Uterus (tissue), 4 donors: ENCODE measurements around the gene CYYR1. TPM values are rescaled to one million over a fixed set of nuclear protein-coding genes. Genes with fewer than 3 reads are reported as not detected.
"Not testable (repeated sequence)": the region's sequence is repeated elsewhere in the genome, so short reads cannot be mapped to it uniquely, and the experiment has no call there.

ENCODE experiments used
- DNase-seq, 2 donors: peaks; one replicate each; pipeline ENCODE4 v3.0.0-alpha.2; 2019 to 2020
- H3K27ac ChIP-seq, 2 donors: fragments of 200-600 bp; sonication (generic); 1 replicate in 1 of 2; 2 replicates in 1 of 2; pipeline ENCODE4 v1.5.1; 2016 to 2018
- H3K27me3 ChIP-seq, 2 donors: fragments of 200-600 bp; sonication (generic); one replicate each; pipeline ENCODE4 v1.5.1; 2018 to 2019; ENCODE audit warnings: control low read depth in 1 of 2
- H3K36me3 ChIP-seq, 2 donors: fragments of 200-600 bp; sonication (generic); one replicate each; pipeline ENCODE4 v1.5.1; 2019; ENCODE audit warnings: control low read depth in 1 of 2
- H3K4me1 ChIP-seq, 2 donors: fragments of 200-600 bp; sonication (generic); one replicate each; pipeline ENCODE4 v1.5.1; 2018 to 2019; ENCODE audit warnings: control low read depth in 1 of 2
- H3K4me3 ChIP-seq, 2 donors: fragments of 200-600 bp; sonication (generic); 1 replicate in 1 of 2; 2 replicates in 1 of 2; pipeline ENCODE4 v1.5.1; 2018 to 2019; ENCODE audit warnings: mild to moderate bottlenecking in 1 of 2
- H3K9me3 ChIP-seq, 2 donors: fragments of 200-600 bp; sonication (generic); one replicate each; pipeline ENCODE4 v1.5.1; 2019; ENCODE audit warnings: control low read depth in 1 of 2
- POLR2A ChIP-seq, 2 donors: fragments of 450-650 bp; IDR thresholded peaks; one replicate each; pipeline ENCODE4 v1.6.1; 2016; ENCODE audit warnings: antibody characterized with exemption in 2 of 2, mild to moderate bottlenecking in 1 of 2, moderate library complexity in 1 of 2
- intact Hi-C: fragments of 100-400 bp; cut with DNase I; formaldehyde crosslinking; loops from one replicate; pipeline ENCODE4 v1.15.1; 2023; ENCODE audit warnings: low total_unique reads
- total RNA-seq, 4 donors: library from RNA; depleted of rRNA in 3 of 4; stranded (reverse); fragments of >200 nt in 3 of 4; gene quantifications; one replicate each; pipeline versions ENCODE4 v1.1.0 to v1.2.4, GENCODE V29; 2014 to 2023
- TF ChIP-seq, protein P1 (sequence below), 4 experiments: fragments of 200-600 bp in 2 of 4; fragments of 450-650 bp in 2 of 4; sonication (generic) in 2 of 4; IDR thresholded peaks; one replicate each; pipeline ENCODE4 v1.5.1; 2016 to 2019; ENCODE audit warnings: antibody characterized with exemption in 4 of 4, mild to moderate bottlenecking in 2 of 4, moderate library complexity in 1 of 4
- donor health status: DM: yes; HTN: yes; CAD: no.

CYYR1 gene
- total RNA-seq, 4 donors from 2014 or later = 15.9 to 83.8 (median 23.7) TPM

DNA sequence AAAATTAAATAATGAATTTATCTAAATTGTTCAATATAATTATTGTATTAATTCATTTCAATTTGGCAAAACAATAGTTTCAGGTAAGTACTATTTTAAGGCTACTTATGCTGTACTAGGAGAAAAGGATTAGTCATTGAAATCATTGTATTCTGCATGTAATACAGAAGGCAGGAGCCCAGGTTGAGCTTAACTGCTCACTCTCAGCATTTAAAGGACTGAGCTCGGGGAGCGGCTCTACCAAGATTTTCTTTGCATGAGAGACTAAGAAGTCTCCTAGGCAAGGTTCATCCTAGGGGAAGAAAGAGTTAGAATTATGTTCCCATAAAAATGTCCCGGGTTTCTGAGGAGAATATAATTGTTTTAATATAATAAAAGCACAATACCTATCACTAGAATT is 112.5 kb downstream of the CYYR1 start:
- Histone ChIP-seq H3K4me3 (no peak overlapping the region), H3K27me3 (no peaks in the 10 kb centered on the region), H3K27ac (no peak overlapping the region), H3K36me3 (no peaks in the 10 kb centered on the region), H3K9me3 (no peaks in the 10 kb centered on the region), H3K4me1 (no peaks in the 10 kb centered on the region)
- TF ChIP-seq, protein P1, sequence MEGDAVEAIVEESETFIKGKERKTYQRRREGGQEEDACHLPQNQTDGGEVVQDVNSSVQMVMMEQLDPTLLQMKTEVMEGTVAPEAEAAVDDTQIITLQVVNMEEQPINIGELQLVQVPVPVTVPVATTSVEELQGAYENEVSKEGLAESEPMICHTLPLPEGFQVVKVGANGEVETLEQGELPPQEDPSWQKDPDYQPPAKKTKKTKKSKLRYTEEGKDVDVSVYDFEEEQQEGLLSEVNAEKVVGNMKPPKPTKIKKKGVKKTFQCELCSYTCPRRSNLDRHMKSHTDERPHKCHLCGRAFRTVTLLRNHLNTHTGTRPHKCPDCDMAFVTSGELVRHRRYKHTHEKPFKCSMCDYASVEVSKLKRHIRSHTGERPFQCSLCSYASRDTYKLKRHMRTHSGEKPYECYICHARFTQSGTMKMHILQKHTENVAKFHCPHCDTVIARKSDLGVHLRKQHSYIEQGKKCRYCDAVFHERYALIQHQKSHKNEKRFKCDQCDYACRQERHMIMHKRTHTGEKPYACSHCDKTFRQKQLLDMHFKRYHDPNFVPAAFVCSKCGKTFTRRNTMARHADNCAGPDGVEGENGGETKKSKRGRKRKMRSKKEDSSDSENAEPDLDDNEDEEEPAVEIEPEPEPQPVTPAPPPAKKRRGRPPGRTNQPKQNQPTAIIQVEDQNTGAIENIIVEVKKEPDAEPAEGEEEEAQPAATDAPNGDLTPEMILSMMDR (IDR thresholded peaks at IDR 0.05) = no peak
- TF ChIP-seq POLR2A (IDR thresholded peaks at IDR 0.05) = no peak
- no peak for DNase-seq
- intact Hi-C loops = no loop called here

DNA sequence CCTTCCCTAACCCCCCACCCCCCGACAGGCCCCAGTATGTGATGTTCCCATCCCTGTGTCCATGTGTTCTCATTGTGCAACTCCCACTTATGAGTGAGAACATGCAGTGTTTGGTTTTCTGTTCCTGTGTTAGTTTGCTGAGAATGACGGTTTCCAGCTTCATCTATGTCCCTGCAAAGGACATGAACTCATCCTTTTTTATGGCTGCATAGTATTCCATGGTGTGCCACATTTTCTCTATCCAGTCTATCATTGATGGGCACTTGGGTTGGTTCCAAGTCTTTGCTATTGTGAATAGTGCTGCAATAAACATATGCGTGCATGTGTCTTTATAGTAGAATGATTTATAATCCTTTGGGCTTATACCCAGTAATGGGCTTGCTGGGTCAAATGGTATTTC is 114.2 kb downstream of the CYYR1 start:
- intact Hi-C loops, H3K9me3 ChIP-seq, H3K4me1 ChIP-seq, DNase-seq, H3K36me3 ChIP-seq, H3K27ac ChIP-seq, H3K27me3 ChIP-seq, H3K4me3 ChIP-seq: not testable (repeated sequence)

DNA sequence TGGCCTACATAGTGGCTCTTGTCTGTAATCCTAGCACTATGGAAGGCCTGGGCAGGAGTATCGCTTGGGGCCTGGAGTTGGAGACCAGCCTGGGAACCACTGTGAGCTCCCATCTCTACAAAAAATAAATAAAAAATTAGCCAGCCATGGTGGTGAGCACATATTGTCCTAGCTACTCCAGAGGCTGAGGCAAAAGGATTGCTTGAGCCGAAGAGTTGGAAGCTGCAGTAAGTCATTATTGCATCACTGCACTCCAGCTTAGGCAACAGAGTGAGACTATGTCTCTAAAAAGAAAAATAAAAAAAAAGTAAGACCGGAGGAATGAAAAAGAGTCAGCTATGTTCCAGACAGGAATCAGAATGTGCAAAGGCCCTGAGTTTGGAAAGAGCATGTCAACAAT is 115.3 kb downstream of the CYYR1 start:
- intact Hi-C loops = no loop called here
- no peaks in the 10 kb centered on the region for H3K9me3 ChIP-seq
- H3K4me1 ChIP-seq = no peaks in the 10 kb centered on the region
- H3K27ac ChIP-seq = no peak overlapping the region
- TF ChIP-seq, protein P1 (IDR thresholded peaks at IDR 0.05) = no peak
- TF ChIP-seq POLR2A (IDR thresholded peaks at IDR 0.05) = no peak
- H3K27me3 ChIP-seq = no peaks in the 10 kb centered on the region
- DNase-seq = no peak
- no peak overlapping the region for H3K4me3 ChIP-seq
- H3K36me3 ChIP-seq = no peaks in the 10 kb centered on the region

DNA sequence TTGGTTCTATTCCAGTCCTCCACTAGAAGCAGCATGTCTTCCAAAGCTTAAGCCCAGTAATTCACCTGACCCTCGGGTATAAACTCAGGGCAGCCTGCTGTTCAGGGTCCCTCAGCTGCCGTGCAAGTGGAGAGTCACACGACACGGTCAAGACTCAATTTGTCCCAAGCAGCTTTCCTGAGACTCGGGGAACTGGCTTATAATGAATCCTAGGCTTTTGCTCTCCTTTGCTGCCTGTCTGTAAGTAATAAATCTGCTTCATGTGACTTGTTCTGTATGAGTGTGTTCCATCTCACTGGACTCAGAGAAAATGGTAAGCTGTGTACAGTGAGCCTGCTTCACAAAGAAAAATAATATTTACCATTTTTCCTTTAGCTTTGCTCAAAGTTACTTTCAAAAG is 119.8 kb downstream of the CYYR1 start:
- no peaks in the 10 kb centered on the region for H3K9me3 ChIP-seq
- H3K27ac ChIP-seq = no peak overlapping the region
- H3K4me3 ChIP-seq = no peak overlapping the region
- DNase-seq = no peak
- H3K36me3 ChIP-seq = no peaks in the 10 kb centered on the region
- H3K4me1 ChIP-seq = no peaks in the 10 kb centered on the region
- TF ChIP-seq, protein P1 (IDR thresholded peaks at IDR 0.05) = no peak
- TF ChIP-seq POLR2A (IDR thresholded peaks at IDR 0.05) = no peak
- intact Hi-C loops = no loop called here
- H3K27me3 ChIP-seq = no peaks in the 10 kb centered on the region

DNA sequence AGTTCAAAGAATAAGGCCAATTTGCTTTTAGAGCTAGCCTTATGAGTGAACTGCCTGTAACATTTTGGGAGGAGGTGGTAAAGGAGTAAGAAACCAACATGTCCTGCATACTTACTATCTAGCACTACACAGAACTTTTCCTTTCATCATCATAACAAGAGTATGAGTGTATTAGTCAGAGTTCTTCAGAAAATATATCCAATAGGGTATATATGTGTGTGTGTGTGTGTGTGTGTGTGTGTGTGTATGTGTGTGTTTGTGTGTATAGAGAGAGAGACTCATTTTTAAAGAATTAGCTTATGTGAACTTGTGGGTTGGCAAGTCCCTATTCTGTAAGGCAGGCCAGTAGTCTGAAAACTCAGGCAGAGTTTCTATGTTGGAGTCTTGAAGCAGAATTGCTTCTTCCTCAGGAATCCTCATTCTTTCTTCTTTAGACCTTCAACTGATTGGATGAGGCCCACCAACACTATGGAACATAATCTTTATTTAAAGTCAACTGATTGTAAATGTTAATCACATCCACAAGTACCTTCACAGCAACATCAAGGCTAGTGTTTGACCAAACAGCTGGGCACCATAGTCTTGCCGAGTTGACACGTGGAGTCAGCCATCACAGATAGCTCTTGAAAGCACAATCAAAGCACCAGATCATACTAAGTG is 121.9 kb downstream of the CYYR1 start:
- DNase-seq = no peak
- Histone ChIP-seq H3K27me3 (no peaks in the 10 kb centered on the region), H3K36me3 (no peaks in the 10 kb centered on the region), H3K4me1 (no peaks in the 10 kb centered on the region), H3K4me3 (no peak overlapping the region), H3K27ac (no peak overlapping the region), H3K9me3 (no peaks in the 10 kb centered on the region)
- intact Hi-C loops = no loop called here
- TF ChIP-seq, protein P1 (IDR thresholded peaks at IDR 0.05) = no peak
- TF ChIP-seq POLR2A (IDR thresholded peaks at IDR 0.05) = no peak

DNA sequence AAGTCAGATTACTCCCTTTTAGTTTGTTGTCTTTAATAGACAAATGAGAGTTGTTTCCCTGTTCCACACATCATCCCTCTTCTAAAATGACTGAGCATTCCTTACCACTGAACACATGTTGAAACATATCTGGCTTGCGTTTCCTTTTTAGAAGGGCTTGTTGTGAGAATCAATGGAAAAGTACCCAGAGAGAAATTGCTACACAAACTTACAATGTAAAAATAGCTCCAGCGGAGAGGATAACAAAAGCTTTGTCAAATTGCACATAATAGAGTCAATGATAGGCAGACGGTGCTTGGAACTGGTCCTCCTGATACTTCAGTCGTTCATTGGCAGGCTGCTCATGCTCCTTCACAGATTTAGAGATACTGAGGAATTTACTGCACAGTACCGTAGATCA is 123.9 kb downstream of the CYYR1 start:
- intact Hi-C loops = no loop called here
- Histone ChIP-seq H3K9me3 (no peaks in the 10 kb centered on the region), H3K4me3 (no peak overlapping the region), H3K4me1 (no peaks in the 10 kb centered on the region), H3K27ac (no peak overlapping the region), H3K36me3 (no peaks in the 10 kb centered on the region), H3K27me3 (no peaks in the 10 kb centered on the region)
- no peak for TF ChIP-seq POLR2A (IDR thresholded peaks at IDR 0.05)
- TF ChIP-seq, protein P1 (IDR thresholded peaks at IDR 0.05) = no peak
- DNase-seq = no peak
